ENCODE results near the gene NABP1. TPM values are rescaled to one million over a fixed set of nuclear protein-coding genes. Genes with fewer than 3 reads are reported as not detected.

Gene NABP1
- total and polyA plus RNA-seq, 2 experiments from 2014 or later: 1.2 to 5.2 TPM

- no peak for DNase-seq (ENCODE audit: low read depth in 1 of 2, low spot score in 1 of 2)
- no peaks in the 10 kb centered on the region for H3K36me3 ChIP-seq
- no peaks in the 10 kb centered on the region for H3K9me3 ChIP-seq (ENCODE audit: low read depth)
- no peak overlapping the region for H3K27ac ChIP-seq
- no peaks in the 10 kb centered on the region for H3K27me3 ChIP-seq
- H3K4me3 ChIP-seq: no peak overlapping the region
- no peaks in the 10 kb centered on the region for H3K4me1 ChIP-seq (ENCODE audit: low read depth)
- no peak for TF ChIP-seq CTCF (IDR thresholded peaks at IDR 0.05; ENCODE audit: low read depth, low read length)
Measured at GRCh38 chr2:191692502-191693115, 14.7 kb downstream of the NABP1 start.

- TF ChIP-seq CTCF (IDR thresholded peaks at IDR 0.05; ENCODE audit: low read depth, low read length): no peak
- no peaks in the 10 kb centered on the region for H3K4me1 ChIP-seq (ENCODE audit: low read depth)
- H3K27ac ChIP-seq: no peak overlapping the region
- H3K9me3 ChIP-seq (ENCODE audit: low read depth): no peaks in the 10 kb centered on the region
- no peaks in the 10 kb centered on the region for H3K27me3 ChIP-seq
- H3K4me3 ChIP-seq: no peak overlapping the region
- no peaks in the 10 kb centered on the region for H3K36me3 ChIP-seq
- DNase-seq (ENCODE audit: low read depth in 1 of 2, low spot score in 1 of 2): peak in 1 of 2 donors; percentile 39
Measured at GRCh38 chr2:191693166-191693565, 15.2 kb downstream of the NABP1 start.

- no peak overlapping the region for H3K27ac ChIP-seq
- H3K9me3 ChIP-seq (ENCODE audit: low read depth): no peaks in the 10 kb centered on the region
- no peak for TF ChIP-seq CTCF (IDR thresholded peaks at IDR 0.05; ENCODE audit: low read depth, low read length)
- no peaks in the 10 kb centered on the region for H3K36me3 ChIP-seq
- no peak overlapping the region for H3K4me3 ChIP-seq
- no peaks in the 10 kb centered on the region for H3K27me3 ChIP-seq
- H3K4me1 ChIP-seq (ENCODE audit: low read depth): no peaks in the 10 kb centered on the region
- no peak for DNase-seq (ENCODE audit: low read depth in 1 of 2, low spot score in 1 of 2)
Measured at GRCh38 chr2:191693778-191694177, 15.8 kb downstream of the NABP1 start.

- Histone ChIP-seq H3K4me1 (ENCODE audit: low read depth) (no peaks in the 10 kb centered on the region), H3K36me3 (no peaks in the 10 kb centered on the region), H3K27me3 (no peaks in the 10 kb centered on the region), H3K9me3 (ENCODE audit: low read depth) (no peaks in the 10 kb centered on the region), H3K4me3 (no peak overlapping the region), H3K27ac (no peak overlapping the region)
- TF ChIP-seq CTCF (IDR thresholded peaks at IDR 0.05; ENCODE audit: low read depth, low read length): no peak
- DNase-seq (ENCODE audit: low read depth in 1 of 2, low spot score in 1 of 2): peak in 1 of 2 donors; percentile 84
Measured at GRCh38 chr2:191696001-191696400, 18.1 kb downstream of the NABP1 start.

- no peak overlapping the region for H3K4me3 ChIP-seq
- no peaks in the 10 kb centered on the region for H3K27me3 ChIP-seq
- H3K27ac ChIP-seq: no peak overlapping the region
- no peaks in the 10 kb centered on the region for H3K36me3 ChIP-seq
- H3K4me1 ChIP-seq (ENCODE audit: low read depth): no peaks in the 10 kb centered on the region
- DNase-seq (ENCODE audit: low read depth in 1 of 2, low spot score in 1 of 2): no peak
- no peak for TF ChIP-seq CTCF (IDR thresholded peaks at IDR 0.05; ENCODE audit: low read depth, low read length)
- H3K9me3 ChIP-seq (ENCODE audit: low read depth): no peaks in the 10 kb centered on the region
Measured at GRCh38 chr2:191696966-191697365, 19.0 kb downstream of the NABP1 start.

Data from cardiac muscle cell (in vitro differentiated cells and primary cell).